ENCODE measurements around the gene SLC36A4. TPM values are rescaled to one million over a fixed set of nuclear protein-coding genes. Genes with fewer than 3 reads are reported as not detected.

The SLC36A4 gene
- total RNA-seq, 1 experiment from 2014 or later, result 21.3 TPM

DNA sequence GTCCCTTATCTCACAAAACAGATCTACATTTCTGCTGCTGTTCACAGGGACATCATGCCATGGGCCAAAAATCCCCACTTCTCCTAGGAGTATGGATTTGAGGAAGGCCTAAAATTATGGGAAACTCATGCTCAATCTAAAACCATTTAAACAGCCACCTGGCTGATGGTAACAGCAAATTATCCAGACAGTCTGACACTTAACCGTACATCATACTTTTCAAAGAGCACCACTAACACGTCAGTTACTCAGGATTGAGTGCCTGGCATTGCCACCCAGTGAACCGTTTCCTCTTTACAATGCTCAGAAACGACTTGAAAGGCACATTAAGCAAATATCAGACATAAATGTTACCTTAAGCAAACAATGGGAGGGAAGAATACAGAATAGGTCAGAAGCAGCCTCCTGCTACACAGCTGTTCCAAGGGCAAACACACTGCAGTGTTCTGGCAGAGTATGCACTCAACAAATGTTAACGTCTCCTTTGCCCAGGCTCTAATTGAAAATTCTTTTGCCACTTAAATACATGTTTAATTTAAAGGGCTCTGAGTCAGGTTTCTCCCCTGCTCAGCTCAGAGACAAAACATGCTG lies 18.8 kb upstream of the SLC36A4 start:
- Histone ChIP-seq H3K27me3 (ENCODE audit: low read length) (peaks cover 48% of the 10 kb centered on the region), H3K4me3 (ENCODE audit: low read length) (no peak overlapping the region), H3K4me1 (ENCODE audit: insufficient read depth, low read length) (no peaks in the 10 kb centered on the region), H4K20me1 (ENCODE audit: low read length) (no peaks in the 10 kb centered on the region), H3F3A (ENCODE audit: low read length, unreplicated experiment) (no peaks in the 10 kb centered on the region), H3K4me2 (ENCODE audit: low read length) (no peak overlapping the region), H3K9ac (ENCODE audit: low read length) (no peak overlapping the region), H3K27ac (ENCODE audit: low read length) (no peak overlapping the region), H2AFZ (ENCODE audit: low read length) (no peak overlapping the region), H3K9me2 (replicated peaks; ENCODE audit: low read length) (no peaks in the 10 kb centered on the region), H3K36me3 (ENCODE audit: low read depth, low read length) (no peaks in the 10 kb centered on the region), H3K79me2 (ENCODE audit: low read length) (no peaks in the 10 kb centered on the region), H3K9me3 (ENCODE audit: low read length) (no peaks in the 10 kb centered on the region)
- ChIA-PET POLR2A (ENCODE audit: unreplicated experiment) (no interaction called here), CTCF (no interaction called here)
- DNase-seq, result no peak
- BruUV-seq (replicated peaks), result no TSS peak
- TF ChIP-seq CTCF (conservative IDR thresholded peaks at IDR 0.05; ENCODE audit: low read depth, low read length) (no peak), EZH2phosphoT487 (IDR thresholded peaks at IDR 0.05; ENCODE audit: borderline replicate concordance, low read length) (no peak), EZH2 (IDR thresholded peaks at IDR 0.05; ENCODE audit: low read length, unreplicated experiment) (no peak)
- intact Hi-C loops (cut with micrococcal nuclease), result no loop called here
- no peak for ATAC-seq

- no peak overlapping the region for H3K9ac ChIP-seq (ENCODE audit: low read length)
- H3F3A ChIP-seq (ENCODE audit: low read length, unreplicated experiment), result no peaks in the 10 kb centered on the region
- H3K27me3 ChIP-seq (ENCODE audit: low read length), result peaks cover 44% of the 10 kb centered on the region
- intact Hi-C loops (cut with micrococcal nuclease), result no loop called here
- no peak overlapping the region for H3K4me3 ChIP-seq (ENCODE audit: low read length)
- H3K4me1 ChIP-seq (ENCODE audit: insufficient read depth, low read length), result no peaks in the 10 kb centered on the region
- TF ChIP-seq EZH2 (IDR thresholded peaks at IDR 0.05; ENCODE audit: low read length, unreplicated experiment) (no peak), EZH2phosphoT487 (IDR thresholded peaks at IDR 0.05; ENCODE audit: borderline replicate concordance, low read length) (no peak), CTCF (conservative IDR thresholded peaks at IDR 0.05; ENCODE audit: low read depth, low read length) (no peak)
- no TSS peak for BruUV-seq (replicated peaks)
- ATAC-seq (no peak), DNase-seq (no peak)
- no peak overlapping the region for H3K4me2 ChIP-seq (ENCODE audit: low read length)
- ChIA-PET POLR2A (ENCODE audit: unreplicated experiment) (no interaction called here), CTCF (no interaction called here)
- no peak overlapping the region for H2AFZ ChIP-seq (ENCODE audit: low read length)
- no peaks in the 10 kb centered on the region for H3K79me2 ChIP-seq (ENCODE audit: low read length)
- H3K9me3 ChIP-seq (ENCODE audit: low read length), result no peaks in the 10 kb centered on the region
- no peaks in the 10 kb centered on the region for H3K9me2 ChIP-seq (replicated peaks; ENCODE audit: low read length)
- no peak overlapping the region for H3K27ac ChIP-seq (ENCODE audit: low read length)
- H3K36me3 ChIP-seq (ENCODE audit: low read depth, low read length), result no peaks in the 10 kb centered on the region
- no peaks in the 10 kb centered on the region for H4K20me1 ChIP-seq (ENCODE audit: low read length)
Measured at GRCh38 chr11:93213622-93214021, 15.8 kb upstream of the SLC36A4 start.

DNA sequence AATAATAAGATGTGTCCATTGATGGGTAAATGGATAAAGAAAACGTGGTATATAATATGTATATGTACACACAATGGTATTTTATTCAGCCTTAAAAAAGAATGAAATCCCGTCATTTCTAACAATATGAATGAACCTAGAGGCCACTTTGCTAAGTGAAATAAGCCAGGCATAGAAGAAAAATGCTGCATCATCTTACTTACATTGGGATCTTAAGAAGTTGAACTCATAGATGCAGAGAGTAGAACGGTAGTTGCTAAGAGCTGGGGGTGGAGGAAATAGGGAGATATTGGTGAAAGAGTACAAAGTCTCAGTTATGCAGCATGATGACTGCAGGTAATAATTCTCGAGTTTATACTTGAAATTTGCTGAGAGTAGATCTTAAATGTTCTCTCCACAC lies 14.3 kb upstream of the SLC36A4 start:
- Histone ChIP-seq H3K4me2 (ENCODE audit: low read length) (no peak overlapping the region), H3K9ac (ENCODE audit: low read length) (no peak overlapping the region), H3K4me3 (ENCODE audit: low read length) (no peak overlapping the region), H3K4me1 (ENCODE audit: insufficient read depth, low read length) (no peaks in the 10 kb centered on the region), H3K79me2 (ENCODE audit: low read length) (no peaks in the 10 kb centered on the region), H3K36me3 (ENCODE audit: low read depth, low read length) (no peaks in the 10 kb centered on the region), H4K20me1 (ENCODE audit: low read length) (no peaks in the 10 kb centered on the region), H3K9me2 (replicated peaks; ENCODE audit: low read length) (no peaks in the 10 kb centered on the region), H2AFZ (ENCODE audit: low read length) (no peak overlapping the region), H3F3A (ENCODE audit: low read length, unreplicated experiment) (no peaks in the 10 kb centered on the region), H3K27me3 (ENCODE audit: low read length) (peaks cover 39% of the 10 kb centered on the region), H3K27ac (ENCODE audit: low read length) (no peak overlapping the region), H3K9me3 (ENCODE audit: low read length) (no peaks in the 10 kb centered on the region)
- BruUV-seq (replicated peaks), result no TSS peak
- TF ChIP-seq CTCF (conservative IDR thresholded peaks at IDR 0.05; ENCODE audit: low read depth, low read length), result no peak
- TF ChIP-seq EZH2 (IDR thresholded peaks at IDR 0.05; ENCODE audit: low read length, unreplicated experiment), result no peak
- ChIA-PET POLR2A (ENCODE audit: unreplicated experiment) (no interaction called here), CTCF (no interaction called here)
- intact Hi-C loops (cut with micrococcal nuclease), result no loop called here
- ATAC-seq (no peak), DNase-seq (no peak)

Data from PC-3 (cell line).